Measurements from ENCODE around the gene ZNF502.
A peak's percentile ranks its signal among the peaks of the same experiment; 100 is the strongest.
"Not testable (repeated sequence)": the region's sequence is repeated elsewhere in the genome, so short reads cannot be mapped to it uniquely, and the experiment has no call there.

The ZNF502 gene

DNA sequence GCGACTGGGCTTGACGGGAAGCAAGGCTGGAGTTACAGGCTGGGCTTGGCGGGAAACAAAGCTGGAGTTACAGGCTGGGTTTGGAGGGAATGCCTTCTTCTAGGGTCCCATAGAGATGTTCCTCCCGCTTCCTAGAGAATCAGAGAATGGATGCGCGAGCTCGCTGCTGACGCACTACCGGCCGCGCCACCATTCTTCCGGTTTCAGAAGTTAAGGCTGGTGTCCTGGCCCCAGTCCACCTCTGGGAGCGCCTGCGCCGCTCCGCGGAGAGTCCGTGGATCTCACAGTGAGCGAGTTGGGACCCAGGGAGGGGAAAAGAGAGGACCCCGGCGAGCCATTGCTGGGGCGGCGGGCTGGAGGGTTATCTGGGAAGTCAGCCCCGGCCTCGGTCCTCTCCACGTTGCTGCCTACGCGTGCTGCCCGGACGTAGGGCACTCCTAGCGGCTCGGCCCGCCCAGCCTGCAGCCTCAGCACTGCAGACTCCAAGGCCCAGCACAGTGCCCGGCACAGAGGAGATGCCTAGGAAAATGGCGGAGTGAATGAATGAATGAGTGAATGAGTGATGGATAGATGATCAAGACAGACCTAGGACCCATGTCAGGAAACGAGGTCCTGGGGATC, at the start of gene ZNF502:
TSS of gene ZNF502 (plus strand) at position 206 of the 621 bp plus-strand sequence. CDS start 7,602 bp downstream, outside the sequence.
- peak; percentile 6 for DNase-seq

DNA sequence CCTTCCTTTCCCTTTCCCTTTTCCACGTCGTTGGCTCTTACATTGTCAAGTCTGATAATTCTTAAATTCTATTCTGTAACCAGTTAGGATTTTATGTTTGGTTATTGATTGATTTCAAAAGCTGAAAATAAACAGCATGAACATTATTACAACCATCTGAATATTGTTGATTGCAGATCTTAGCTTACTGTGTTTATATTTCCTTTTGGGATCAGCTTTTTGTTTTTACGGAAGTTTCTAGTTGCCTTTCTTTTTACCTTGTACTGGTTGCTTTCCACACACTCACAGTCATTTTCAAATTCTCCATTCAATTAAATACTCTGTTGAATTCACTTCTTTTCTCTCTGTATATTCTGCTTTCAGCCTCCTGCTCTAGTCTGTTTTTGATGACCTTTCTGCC, 47.3 kb upstream of the ZNF502 start:
- no peak for DNase-seq

DNA sequence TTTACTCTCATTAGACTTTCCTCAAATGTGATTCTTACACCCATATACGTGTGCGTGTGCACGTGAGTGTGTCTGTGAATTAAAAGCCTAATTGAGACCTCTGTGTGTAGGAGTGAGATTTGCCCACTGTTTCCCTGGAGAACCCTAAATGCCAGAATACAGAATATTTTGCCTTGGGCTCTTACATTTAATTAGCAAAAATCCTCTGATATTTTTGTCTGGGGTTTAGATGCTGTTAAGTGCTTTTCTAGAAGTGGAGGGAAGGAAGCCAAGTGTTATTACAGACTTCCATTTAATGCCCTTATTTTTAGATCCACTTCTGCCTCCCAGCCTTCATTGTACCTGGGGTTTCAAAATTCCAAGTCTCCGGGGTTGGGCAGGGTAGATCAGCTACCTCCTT, 46.1 kb upstream of the ZNF502 start:
- DNase-seq, result no peak

DNA sequence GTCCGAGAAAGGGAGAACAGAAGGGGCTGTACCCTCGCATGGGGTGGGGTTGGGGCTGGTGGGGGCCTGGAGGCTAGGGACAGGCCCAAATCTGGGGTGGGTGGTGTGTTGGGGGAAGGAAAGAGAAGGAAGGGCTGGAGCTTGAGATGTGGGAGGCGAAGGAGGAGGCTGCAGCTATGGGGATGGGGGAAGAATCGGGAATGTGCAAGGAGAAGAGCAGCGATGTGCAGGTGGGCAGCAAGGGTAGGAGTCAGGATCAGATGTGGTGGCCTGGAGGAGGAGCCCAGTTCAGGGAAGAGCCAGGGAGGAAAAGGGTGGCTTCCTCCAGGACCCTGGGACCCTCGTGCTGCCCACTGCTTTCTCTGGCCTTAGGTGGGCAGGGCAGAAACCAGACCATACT, 42.7 kb upstream of the ZNF502 start:
- DNase-seq, result no peak

DNA sequence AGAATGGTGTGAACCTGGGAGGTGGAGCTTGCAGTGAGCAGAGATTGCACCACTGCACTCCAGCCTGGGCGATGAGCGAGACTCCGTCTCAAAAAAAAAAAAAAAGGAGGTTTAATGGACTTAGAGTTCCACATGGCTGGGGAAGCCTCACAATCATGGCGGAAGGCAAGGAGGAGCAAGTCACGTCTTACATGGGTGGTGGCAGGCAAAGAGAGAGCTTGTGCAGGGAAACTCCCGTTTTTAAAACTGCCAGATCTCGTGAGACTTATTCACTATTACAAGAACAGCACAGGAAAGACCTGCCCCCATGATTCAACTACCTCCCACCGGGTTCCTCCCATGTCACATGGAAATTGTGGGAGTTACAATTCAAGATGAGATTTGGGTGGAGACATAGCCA, 39.0 kb upstream of the ZNF502 start:
- DNase-seq, result not testable (repeated sequence)

DNA sequence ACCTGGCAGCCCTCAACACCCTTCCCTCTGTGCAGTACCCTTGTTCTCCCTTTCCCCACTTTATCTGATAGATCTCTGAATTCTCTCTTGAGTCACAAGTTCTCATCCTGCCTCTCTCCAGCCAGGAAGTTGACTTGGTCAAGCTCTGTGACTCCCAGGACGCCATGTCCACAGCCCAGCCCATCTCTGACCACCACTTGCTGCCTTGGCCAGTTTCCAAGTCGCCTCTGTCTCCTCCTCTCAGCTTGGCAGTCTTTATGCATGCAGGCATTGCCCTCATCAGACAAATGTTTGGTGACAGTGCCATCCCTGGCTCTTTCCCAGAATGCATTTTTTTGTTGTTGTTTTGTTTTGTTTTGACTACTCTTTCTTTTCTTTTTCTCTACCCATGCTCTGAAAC, 38.2 kb upstream of the ZNF502 start:
- no peak for DNase-seq

DNA sequence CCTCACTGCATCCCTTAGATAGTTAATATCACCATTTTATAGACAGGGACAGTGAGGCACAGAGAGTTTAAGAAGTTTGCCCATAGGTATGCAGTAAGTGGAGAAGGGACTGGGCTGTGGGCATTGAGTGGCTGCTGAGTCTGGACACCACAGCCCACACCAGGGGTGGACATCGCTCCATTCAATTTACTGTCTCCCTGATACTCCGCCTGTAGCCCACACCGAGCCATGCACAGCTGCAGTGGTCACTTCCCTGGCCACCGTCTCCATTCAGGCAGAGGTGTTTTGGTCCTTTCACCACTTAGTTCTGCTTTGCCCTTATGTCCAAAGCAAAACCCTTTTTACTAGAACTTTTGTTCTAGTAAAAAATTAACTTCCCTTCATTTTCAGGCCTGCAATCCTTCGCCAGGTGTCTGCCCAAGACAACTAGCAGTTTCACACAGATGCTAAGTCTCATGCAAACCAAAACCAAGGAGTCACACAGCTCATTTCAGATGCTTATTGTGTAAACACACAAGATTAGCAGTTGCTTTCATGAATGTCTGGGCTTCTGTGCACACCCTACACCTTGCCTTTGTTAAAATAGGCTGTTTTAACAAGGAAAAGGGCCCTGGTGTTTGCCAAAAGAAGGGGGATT, 33.9 kb upstream of the ZNF502 start:
- no peak for DNase-seq

DNA sequence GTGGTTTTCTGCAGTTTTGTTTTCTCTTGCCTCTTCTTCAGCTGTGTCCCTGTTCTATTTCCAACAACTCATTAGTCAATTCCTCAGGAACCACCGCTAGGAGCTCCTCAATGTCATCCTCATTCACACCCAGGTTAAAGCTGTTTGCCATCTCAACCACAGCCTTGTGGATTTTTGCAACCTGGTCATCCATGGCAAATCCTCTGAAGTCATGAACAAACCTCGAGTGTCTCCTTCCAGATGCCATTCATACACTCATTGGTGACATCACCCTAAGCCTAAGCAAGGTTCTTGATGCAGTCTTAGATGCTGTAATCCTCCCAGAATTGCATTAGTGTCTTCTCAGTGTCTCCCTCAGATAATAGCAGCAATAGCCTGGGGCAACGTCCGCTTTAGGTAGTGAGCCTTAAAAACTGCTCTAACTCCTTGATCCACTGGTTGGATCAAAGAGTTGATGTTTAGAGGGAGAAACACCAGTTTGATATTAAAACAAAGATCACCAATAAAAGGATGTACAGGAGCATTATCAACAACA, 31.5 kb upstream of the ZNF502 start:
- no peak for DNase-seq

DNA sequence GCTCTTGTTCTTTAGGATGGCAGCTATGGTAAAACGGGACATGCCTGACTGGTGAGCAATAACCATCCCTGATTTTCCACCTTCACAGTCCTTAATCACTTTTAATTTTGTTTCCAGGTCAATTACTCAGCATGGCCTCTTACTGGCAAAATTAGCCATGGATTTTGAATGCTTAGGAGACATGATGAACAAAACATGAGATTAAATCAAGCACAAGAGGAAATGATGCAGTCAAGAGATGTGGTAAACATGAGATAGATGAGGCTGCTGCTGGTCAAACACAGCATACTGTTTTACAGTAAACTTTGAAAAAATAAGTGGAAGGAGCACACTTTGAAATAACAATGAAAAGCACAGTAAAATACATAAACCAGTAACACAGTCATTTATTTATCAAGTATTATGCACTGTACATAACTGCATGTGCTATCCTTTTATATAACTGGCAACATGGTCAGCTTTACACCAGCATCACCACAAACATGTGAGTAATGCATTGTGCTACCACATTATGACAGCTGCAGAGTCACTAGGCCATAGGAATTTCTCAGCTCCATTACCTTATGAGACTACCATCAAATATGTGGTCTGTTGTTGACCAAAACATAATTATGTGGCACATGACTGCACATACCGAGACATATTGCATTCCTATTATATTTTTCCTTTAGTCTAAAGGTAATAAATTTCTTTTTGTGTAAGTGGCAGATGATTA, 30.1 kb upstream of the ZNF502 start:
- DNase-seq, result no peak

DNA sequence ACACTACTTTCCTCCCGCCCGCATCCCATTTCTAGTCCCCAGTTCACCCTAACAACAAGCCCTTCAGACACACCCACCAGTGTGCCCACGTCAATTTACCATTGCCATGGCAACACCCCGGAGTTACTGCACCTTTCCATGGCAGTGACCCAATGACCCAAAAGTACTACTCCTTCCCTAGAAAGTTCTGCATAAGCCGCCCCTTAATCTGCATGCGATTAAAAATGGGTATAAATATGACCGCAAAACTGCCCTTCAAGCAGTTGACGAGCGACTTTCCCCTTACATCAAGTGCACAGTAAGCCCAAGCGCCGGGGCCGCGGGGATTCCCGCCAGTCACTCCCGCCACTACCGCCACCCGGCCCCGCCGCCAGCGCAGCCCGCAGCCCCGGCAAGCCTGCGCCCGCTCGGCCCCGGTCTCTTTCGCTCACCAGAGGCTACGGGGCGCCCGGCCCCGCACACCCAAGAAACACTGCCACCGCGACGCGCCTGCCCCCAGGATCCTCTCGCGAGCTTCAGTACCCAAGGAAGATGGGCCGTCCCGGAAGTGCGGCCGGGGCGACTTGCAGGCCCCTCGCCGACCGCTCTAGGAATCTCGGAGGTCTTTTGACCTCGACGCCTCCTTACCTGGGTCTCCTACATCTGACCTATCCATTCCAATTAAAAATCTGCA, 27.2 kb upstream of the ZNF502 start:
- no peak for DNase-seq

DNA sequence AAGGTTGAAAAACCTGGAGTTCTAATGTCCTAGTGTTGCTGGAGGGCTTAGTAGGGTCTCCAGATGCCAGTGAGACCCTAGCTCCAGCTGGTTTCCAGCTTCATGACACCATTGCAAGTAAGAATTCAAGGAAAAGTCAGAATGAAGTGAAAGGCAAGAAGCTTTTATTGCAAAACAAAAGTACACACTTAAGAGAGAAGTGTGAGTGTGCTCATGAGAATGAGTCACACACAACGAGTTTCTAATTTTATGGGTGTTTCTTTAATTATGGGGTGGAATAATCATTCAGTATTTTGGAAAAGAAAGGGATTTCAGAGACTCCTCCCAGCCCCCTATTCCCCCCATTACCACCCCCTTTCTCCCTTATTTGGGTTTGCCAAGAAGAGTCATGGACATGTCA, 24.6 kb upstream of the ZNF502 start:
- no peak for DNase-seq

DNA sequence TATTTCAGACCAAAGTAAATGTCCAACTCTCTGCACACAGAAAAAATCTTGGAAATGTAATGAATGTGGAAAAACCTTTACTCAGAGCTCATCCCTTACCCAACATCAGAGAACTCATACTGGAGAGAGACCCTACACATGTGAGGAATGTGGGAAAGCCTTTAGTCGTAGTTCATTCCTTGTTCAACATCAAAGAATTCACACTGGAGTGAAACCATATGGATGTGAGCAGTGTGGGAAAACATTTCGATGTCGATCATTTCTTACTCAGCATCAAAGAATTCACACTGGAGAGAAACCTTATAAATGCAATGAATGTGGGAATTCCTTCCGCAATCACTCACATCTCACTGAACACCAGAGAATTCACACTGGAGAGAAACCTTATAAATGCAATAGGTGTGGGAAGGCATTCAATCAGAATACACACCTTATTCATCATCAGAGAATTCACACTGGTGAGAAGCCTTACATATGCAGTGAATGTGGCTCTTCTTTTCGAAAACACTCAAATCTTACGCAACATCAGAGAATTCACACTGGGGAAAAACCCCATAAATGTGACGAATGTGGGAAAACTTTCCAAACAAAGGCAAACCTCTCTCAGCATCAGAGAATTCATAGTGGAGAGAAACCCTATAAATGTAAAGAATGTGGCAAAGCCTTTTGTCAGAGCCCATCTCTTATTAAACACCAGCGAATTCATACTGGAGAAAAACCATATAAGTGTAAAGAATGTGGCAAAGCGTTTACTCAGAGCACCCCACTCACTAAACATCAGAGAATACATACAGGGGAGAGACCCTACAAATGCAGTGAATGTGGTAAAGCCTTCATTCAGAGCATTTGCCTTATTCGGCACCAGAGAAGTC, 9.0 kb downstream of the ZNF502 start:
- DNase-seq, result no peak

DNA sequence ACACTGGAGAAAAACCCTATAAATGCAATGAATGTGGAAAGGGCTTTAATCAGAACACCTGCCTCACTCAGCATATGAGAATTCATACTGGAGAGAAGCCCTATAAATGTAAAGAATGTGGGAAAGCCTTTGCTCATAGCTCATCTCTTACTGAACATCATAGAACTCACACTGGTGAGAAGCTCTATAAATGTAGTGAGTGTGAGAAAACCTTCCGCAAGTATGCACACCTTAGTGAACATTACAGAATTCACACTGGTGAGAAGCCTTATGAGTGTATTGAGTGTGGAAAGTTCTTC, 9.6 kb downstream of the ZNF502 start:
- DNase-seq, result no peak

DNA sequence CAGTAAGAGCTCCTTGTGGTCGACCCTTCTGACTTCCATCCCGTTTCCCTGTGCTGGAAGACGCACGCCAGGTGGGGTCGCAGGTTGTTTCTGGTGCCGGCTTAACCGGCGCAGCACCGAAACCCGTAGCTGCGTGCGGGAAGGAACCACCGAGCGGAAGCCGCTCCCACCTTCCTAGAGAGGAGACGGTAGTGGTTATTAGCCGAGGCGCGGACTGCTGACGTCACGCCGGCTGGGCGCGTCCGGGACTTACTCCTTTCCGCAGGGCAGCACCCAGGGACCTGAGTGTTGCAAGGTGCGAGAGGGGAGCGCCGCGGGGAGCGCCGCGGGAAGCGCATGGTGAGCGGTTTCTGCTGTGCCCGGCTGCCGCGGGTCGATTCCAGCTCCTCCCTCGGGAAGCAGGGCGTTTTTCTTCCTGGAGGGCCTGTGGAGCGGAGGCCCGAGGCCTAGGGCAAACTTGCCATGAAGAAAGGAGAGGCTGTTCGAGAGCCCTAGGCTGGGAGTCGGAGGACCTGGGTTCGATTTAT, 17.0 kb downstream of the ZNF502 start, which contains the start of gene ZNF501:
TSS of gene ZNF501 (plus strand) at position 252 of the 527 bp plus-strand sequence. CDS start 4,787 bp downstream, outside the sequence.
- peak; percentile 38 for DNase-seq

DNA sequence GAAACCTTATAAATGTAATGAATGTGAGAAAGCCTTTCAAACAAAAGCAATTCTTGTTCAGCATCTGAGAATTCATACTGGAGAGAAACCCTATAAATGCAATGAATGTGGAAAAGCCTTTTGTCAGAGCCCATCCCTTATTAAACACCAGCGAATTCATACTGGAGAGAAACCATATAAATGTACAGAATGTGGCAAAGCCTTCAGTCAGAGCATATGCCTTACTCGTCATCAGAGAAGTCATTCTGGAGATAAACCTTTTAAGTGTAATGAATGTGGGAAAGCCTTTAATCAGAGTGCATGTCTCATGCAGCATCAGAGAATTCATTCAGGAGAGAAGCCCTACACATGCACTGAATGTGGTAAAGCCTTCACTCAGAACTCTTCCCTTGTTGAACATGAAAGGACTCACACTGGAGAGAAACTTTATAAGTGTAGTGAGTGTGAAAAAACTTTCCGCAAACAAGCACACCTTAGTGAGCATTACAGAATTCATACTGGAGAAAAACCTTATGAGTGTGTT, 22.2 kb downstream of the ZNF502 start:
- DNase-seq, result no peak

DNA sequence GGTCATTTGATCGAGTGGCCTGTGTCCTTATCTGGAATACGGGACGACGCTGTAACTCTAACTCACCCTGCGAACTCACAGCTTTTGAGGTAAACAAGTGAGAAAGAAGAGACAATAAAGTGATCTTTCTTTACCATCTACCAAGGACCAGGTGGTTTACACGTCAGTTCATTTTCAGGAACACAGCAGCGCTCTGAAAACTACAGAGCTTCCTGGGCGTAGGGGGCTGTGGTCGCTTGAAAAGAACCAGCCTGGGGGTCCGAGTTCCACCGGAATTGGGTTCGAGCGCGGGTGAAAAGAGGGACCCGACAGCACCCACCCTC, 48.6 kb downstream of the ZNF502 start:
- DNase-seq, result no peak

DNA sequence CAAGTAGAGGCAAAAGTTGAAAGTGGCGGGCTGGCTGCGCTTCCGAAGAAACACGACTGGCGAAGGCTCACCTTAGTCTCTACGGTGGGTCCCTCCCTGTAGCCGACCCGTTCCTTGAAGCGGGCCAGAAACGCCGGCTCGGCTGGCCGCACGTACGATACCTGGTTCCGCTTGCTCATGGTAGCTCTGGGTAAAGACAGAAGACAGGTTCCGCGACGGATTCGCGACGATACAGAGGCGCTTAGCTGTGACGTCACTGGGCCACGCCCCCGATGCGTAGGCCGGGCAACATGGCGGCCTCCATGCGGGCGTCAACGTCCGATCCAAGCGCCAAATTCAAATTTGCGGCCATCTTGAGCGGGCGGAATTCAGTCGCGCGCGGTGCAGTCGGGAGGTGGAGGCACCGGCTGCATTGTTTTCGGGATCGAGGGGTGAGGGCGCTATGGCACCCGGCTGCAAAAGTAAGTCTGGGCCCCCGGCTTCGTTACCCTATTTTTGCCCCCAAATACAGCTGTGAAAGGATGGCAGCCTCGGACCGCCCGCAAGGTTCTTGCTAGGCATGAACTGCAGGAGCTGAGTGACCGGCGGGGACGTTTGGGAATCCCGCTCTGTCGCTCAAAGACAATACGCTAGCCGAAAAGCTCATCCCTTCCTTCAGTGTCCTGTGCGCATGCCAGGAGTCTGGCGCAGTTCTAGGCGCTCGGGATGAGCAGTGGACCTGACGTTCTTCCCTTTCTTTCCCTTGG, 49.1 kb downstream of the ZNF502 start, which contains the start of the genes KIAA1143 and KIF15:
TSS of gene KIAA1143 (minus strand) at position 196 of the 746 bp plus-strand sequence. CDS start at position 179, 17 bp downstream.
TSS of gene KIF15 (plus strand) at position 371 of the 746 bp plus-strand sequence. CDS start at position 443, 72 bp downstream.
- DNase-seq, result peak; percentile 55

DNA sequence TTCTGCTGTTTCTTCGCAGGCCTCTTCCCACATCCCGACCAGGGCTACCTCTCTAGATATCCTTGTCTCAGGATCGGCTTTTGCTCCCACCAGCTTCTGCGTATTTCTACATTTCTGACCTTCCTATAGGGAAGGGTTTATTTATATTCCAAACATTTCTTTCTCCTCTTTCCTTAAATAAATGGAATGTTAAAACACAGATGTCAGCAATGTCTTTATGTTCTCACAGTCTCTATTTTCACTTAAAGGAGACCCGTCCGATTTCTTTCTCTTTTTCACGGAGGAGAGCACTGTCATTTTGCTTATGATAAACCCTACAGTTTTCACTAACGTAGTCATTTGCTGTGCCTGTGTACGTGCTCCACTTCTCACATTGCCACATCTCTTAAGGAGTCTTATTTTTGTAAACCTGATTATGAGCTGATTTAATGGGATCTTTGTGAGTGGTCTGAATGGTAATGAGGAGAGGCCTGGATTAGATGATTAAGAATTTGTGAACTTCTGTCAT, 49.8 kb downstream of the ZNF502 start:
- DNase-seq, result no peak

DNA sequence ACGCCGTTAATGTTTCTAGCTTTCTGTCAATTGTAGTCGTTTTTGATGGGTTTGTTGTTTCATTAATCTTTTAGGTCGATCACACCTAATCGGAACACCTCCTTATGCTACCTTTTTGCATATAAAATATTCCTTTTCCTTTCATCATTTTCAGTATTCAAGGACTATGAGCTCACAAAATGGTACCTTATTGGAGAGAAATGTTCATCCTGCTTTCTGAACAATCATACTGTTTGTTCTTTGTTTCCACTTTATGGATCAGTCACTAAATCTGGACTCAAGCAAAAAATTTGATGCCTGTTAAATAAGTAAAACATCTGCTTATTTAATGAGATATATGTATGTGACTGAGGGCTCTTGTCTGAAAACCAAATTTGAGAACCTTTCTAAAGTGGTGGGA, 50.2 kb downstream of the ZNF502 start:
- DNase-seq, result no peak

DNA sequence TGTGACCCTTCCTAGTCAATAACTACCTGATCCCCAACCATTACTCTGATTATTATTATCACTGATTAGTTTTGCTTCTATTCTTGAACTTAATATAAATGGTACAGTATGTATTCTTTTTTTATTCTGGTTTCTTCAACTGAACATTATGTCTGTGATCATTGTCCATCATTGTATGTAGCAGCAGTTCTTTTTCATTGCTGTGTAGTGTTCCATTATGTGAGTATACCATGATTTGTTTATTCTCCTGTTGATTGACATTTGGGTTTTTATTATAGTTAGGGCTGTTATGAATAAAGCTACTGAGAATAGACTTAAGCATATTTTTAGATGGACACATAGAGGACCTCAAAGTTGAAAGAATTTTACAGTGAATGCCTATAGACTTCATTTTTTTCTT, 51.8 kb downstream of the ZNF502 start:
- DNase-seq, result no peak

All from NCI-H1694 (cell line).